ENCODE data around the gene SLFN14. TPM values are rescaled to one million over a fixed set of nuclear protein-coding genes. Genes with fewer than 3 reads are reported as not detected.
"Not testable (repeated sequence)": the region's sequence is repeated elsewhere in the genome, so short reads cannot be mapped to it uniquely, and the experiment has no call there.

SLFN14 gene
- total and polyA plus RNA-seq, 2 of the 4 experiments (the other 2 are of a cell fraction) = not detected

DNA sequence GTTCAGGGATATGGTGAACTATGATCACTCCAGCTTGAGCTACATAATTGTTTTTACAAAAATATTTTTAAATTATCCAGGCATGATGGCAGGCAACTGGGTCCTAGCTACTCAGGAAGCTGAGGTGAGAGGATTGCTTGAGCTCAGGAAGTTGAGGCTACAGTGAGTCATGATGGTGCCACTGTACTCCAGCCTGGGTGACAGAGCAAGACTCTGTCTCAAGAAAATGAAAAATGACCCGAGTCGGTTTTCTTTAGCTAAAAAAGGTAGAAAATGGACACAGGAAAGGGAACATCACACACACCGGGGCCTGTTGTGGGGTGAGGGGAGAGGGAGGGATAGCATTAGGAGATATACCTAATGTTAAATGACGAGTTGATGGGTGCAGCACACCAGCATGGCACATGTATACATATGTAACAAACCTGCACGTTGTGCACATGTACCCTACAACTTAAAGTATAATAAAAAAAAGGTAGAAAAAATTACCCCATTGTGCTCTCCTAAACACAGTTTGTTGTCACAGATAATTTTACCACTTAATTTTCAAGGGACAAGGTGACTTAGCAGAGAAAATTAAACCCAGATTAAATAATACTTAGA lies 38.9 kb downstream of the SLFN14 start:
- H3K4ac ChIP-seq (ENCODE audit: low read depth, low read length); H3K79me1 ChIP-seq (ENCODE audit: low read depth in 1 of 2, low read length in 2 of 2); H4K5ac ChIP-seq (ENCODE audit: low read depth, low read length); H4K8ac ChIP-seq (ENCODE audit: low read depth in 2 of 2, low read length in 2 of 2); dilution Hi-C loops (cut with HindIII; ENCODE audit: low sequenced_read_pairs, unreplicated experiment); DNase-seq; H3K14ac ChIP-seq (replicated peaks; ENCODE audit: low read depth, low read length); H2AK9ac ChIP-seq (replicated peaks; ENCODE audit: low read depth, low read length, poor library complexity); BruUV-seq (replicated peaks); H4K91ac ChIP-seq (ENCODE audit: insufficient read depth, low read depth, low read length); CTCF ChIA-PET; intact Hi-C loops (cut with micrococcal nuclease); H3K23ac ChIP-seq (ENCODE audit: low read depth, low read length); H3K4me1 ChIP-seq (ENCODE audit: control insufficient read depth, insufficient read depth, low read length); H3K18ac ChIP-seq (ENCODE audit: low read depth, low read length); H3K27me3 ChIP-seq (ENCODE audit: control insufficient read depth, insufficient read depth, low read length); H3K9me1 ChIP-seq (ENCODE audit: insufficient read depth, low read length); H2BK120ac ChIP-seq (ENCODE audit: low read depth, low read length); H3K9me3 ChIP-seq (ENCODE audit: control insufficient read depth, insufficient read depth, low read length); H3K9ac ChIP-seq (ENCODE audit: low read depth, low read length); in situ Hi-C loops (cut with MboI; ENCODE audit: low sequenced_read_pairs); H2BK15ac ChIP-seq (ENCODE audit: low read depth, low read length); H3K56ac ChIP-seq (ENCODE audit: extremely low read depth, insufficient read depth, low read length); H2AK5ac ChIP-seq (ENCODE audit: low read depth, low read length); H2BK20ac ChIP-seq (ENCODE audit: low read depth, low read length); H3K4me3 ChIP-seq (ENCODE audit: insufficient read depth, low read depth, low read length); H2BK5ac ChIP-seq (ENCODE audit: low read depth, low read length, poor library complexity, severe bottlenecking); H3K27ac ChIP-seq (ENCODE audit: insufficient read depth, low read length); H3K4me2 ChIP-seq (ENCODE audit: low read depth, low read length); H2AFZ ChIP-seq (replicated peaks; ENCODE audit: low read length, poor library complexity); H3K36me3 ChIP-seq (ENCODE audit: control insufficient read depth, insufficient read depth, low read length); H4K20me1 ChIP-seq (ENCODE audit: insufficient read depth, low read length); ATAC-seq (ENCODE audit: low read depth): not testable (repeated sequence)
- WGBS, 2 experiments (ENCODE audit: extremely low coverage in 2 of 2, insufficient read length in 1 of 2) = no CpG with 5 or more reads among the region's 5 CpGs
- POLR2A ChIA-PET (ENCODE audit: unreplicated experiment) = interaction anchor here (0.6 kb wide), 2 partner anchors 51 to 175 kb away, joined by 5 read pairs; no protein-coding TSS in a partner anchor

Data from IMR-90 (cell line).